ENCODE measurements around the gene RUSF1.

GRCh38 chr16:31467858-31468257, 40.3 kb downstream of the RUSF1 start:
- TF ChIP-seq CTCF (conservative IDR thresholded peaks at IDR 0.05 in 1 of 2, IDR thresholded peaks at IDR 0.05 in 1 of 2; ENCODE audit: extremely low read depth in 1 of 2, insufficient read depth in 1 of 2, low read depth in 1 of 2, low read length in 2 of 2) (no peak), EZH2 (IDR thresholded peaks at IDR 0.05; ENCODE audit: borderline replicate concordance, low read length) (no peak)

All from mammary epithelial cell (primary cell).